ENCODE results near the gene CCL4L2.
"Not testable (repeated sequence)": the region's sequence is repeated elsewhere in the genome, so short reads cannot be mapped to it uniquely, and the experiment has no call there.

DNA sequence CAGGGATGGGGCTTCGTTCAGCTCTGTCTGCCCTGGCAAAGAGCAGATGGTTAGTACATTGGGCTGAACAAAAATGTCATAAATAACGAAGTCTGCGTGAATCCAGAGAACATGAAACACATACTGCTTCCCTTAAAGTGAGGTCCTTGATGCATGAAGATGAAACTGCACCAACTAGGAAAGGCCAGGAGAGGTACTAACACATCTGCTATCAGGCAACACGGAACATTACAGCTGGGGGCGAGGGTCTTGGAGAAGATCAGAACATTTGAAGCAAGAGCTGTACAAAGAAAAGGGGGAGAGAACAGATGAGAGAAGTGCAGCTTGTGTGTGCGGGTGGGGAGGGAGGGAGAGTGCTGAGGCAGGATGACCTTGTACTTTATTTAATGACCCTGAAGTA is 3.5 kb upstream of the CCL4L2 start:
- not testable (repeated sequence) for TF ChIP-seq ZNF830 (tag by site-specific recombination; IDR thresholded peaks at IDR 0.05; ENCODE audit: low read depth); ZNF274 (IDR thresholded peaks at IDR 0.05; ENCODE audit: low read length); ZNF274 (tag by site-specific recombination; IDR thresholded peaks at IDR 0.05; ENCODE audit: borderline replicate concordance); SP2 (tag by site-specific recombination; IDR thresholded peaks at IDR 0.05); ZNF391 (tag by site-specific recombination; IDR thresholded peaks at IDR 0.05; ENCODE audit: borderline replicate concordance, low read depth); ZNF785 (tag by site-specific recombination; IDR thresholded peaks at IDR 0.05); ZNF76 (tag by site-specific recombination; IDR thresholded peaks at IDR 0.05; ENCODE audit: borderline replicate concordance, low read depth); RBAK (tag by site-specific recombination; IDR thresholded peaks at IDR 0.05)
- TF ChIP-seq, protein P1, sequence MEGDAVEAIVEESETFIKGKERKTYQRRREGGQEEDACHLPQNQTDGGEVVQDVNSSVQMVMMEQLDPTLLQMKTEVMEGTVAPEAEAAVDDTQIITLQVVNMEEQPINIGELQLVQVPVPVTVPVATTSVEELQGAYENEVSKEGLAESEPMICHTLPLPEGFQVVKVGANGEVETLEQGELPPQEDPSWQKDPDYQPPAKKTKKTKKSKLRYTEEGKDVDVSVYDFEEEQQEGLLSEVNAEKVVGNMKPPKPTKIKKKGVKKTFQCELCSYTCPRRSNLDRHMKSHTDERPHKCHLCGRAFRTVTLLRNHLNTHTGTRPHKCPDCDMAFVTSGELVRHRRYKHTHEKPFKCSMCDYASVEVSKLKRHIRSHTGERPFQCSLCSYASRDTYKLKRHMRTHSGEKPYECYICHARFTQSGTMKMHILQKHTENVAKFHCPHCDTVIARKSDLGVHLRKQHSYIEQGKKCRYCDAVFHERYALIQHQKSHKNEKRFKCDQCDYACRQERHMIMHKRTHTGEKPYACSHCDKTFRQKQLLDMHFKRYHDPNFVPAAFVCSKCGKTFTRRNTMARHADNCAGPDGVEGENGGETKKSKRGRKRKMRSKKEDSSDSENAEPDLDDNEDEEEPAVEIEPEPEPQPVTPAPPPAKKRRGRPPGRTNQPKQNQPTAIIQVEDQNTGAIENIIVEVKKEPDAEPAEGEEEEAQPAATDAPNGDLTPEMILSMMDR (tag by site-specific recombination; IDR thresholded peaks at IDR 0.05): not testable (repeated sequence)
- TF ChIP-seq, protein P2, sequence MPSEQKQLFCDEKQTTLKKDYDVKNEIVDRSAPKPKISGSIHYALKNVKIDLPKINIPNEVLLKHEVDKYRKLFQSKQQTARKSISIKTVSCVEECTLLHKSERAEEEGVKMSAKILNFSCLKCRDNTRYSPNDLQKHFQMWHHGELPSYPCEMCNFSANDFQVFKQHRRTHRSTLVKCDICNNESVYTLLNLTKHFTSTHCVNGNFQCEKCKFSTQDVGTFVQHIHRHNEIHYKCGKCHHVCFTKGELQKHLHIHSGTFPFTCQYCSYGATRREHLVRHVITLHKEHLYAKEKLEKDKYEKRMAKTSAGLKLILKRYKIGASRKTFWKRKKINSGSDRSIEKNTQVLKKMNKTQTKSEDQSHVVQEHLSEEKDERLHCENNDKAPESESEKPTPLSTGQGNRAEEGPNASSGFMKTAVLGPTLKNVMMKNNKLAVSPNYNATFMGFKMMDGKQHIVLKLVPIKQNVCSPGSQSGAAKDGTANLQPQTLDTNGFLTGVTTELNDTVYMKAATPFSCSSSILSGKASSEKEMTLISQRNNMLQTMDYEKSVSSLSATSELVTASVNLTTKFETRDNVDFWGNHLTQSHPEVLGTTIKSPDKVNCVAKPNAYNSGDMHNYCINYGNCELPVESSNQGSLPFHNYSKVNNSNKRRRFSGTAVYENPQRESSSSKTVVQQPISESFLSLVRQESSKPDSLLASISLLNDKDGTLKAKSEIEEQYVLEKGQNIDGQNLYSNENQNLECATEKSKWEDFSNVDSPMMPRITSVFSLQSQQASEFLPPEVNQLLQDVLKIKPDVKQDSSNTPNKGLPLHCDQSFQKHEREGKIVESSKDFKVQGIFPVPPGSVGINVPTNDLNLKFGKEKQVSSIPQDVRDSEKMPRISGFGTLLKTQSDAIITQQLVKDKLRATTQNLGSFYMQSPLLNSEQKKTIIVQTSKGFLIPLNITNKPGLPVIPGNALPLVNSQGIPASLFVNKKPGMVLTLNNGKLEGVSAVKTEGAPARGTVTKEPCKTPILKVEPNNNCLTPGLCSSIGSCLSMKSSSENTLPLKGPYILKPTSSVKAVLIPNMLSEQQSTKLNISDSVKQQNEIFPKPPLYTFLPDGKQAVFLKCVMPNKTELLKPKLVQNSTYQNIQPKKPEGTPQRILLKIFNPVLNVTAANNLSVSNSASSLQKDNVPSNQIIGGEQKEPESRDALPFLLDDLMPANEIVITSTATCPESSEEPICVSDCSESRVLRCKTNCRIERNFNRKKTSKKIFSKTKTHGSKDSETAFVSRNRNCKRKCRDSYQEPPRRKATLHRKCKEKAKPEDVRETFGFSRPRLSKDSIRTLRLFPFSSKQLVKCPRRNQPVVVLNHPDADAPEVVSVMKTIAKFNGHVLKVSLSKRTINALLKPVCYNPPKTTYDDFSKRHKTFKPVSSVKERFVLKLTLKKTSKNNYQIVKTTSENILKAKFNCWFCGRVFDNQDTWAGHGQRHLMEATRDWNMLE (tag by site-specific recombination; conservative IDR thresholded peaks at IDR 0.05; ENCODE audit: low read depth): not testable (repeated sequence)

Data from HEK293 (cell line).